Measurements from ENCODE around the gene RBM46. TPM values are rescaled to one million over a fixed set of nuclear protein-coding genes. Genes with fewer than 3 reads are reported as not detected.

The RBM46 gene, protein sequence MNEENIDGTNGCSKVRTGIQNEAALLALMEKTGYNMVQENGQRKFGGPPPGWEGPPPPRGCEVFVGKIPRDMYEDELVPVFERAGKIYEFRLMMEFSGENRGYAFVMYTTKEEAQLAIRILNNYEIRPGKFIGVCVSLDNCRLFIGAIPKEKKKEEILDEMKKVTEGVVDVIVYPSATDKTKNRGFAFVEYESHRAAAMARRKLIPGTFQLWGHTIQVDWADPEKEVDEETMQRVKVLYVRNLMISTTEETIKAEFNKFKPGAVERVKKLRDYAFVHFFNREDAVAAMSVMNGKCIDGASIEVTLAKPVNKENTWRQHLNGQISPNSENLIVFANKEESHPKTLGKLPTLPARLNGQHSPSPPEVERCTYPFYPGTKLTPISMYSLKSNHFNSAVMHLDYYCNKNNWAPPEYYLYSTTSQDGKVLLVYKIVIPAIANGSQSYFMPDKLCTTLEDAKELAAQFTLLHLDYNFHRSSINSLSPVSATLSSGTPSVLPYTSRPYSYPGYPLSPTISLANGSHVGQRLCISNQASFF
- total RNA-seq, result not detected

DNA sequence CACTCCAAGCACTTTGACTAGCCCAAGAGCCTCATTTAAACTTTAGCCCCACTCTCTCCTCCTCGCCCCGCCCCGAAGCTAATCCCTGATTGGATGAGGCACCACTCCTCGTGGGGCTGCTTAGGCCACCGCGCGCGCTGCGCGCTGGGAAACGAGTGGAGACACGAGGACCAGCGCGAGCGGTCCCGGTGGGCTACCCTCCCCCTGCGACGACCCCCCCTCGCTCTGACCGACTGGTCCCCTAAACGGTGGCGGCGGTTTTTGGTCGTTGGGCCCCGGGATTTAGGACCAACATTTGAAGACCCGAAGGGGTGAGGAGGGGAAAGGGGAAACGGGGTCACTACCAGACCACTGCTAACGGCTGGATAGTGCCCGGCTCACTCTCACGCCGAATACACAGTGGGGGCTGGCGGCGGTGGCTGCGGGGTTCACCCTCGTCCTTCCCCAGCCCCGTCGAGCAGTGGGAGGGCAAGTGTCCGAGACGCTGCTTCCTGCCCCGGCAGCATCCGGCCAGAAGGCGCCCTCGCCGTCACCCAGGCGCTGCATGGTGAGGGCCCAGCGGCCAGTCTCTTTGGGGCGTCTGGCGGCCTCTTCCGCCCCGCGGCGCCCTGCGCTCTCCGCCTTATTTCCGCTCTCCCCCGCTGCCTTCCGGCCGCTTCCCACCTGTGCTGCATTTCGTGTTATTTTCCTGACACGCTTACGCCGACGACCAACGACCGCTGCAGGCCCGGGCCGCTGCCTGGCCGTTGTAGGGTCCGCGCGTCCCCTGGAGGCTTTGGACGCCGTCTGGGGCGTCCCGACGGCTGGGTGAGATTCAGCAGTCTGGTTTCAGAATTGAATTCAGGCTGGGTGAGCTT lies at the start of gene RBM46:
RBM46 (plus strand) TSS at position 147 of the 857 bp plus-strand sequence. CDS start 15,481 bp downstream, outside the sequence.
- Mint-ChIP-seq H3K4me3 (no peak within 1 kb of the TSS), H3K4me1 (ENCODE audit: low read depth) (no peaks in the 10 kb centered on the region), H3K27me3 (peaks cover 6% of the 10 kb centered on the region), H3K27ac (no peak within 1 kb of the TSS), H3K36me3 (ENCODE audit: low read depth) (no peaks in the 10 kb centered on the region), H3K9me3 (no peaks in the 10 kb centered on the region)
- ATAC-seq (no peak), DNase-seq (no peak)
- intact Hi-C loops (cut with micrococcal nuclease), result no loop called here
- ChIA-PET POLR2A (no interaction called here), CTCF (no interaction called here)
- TF ChIP-seq, protein P1, sequence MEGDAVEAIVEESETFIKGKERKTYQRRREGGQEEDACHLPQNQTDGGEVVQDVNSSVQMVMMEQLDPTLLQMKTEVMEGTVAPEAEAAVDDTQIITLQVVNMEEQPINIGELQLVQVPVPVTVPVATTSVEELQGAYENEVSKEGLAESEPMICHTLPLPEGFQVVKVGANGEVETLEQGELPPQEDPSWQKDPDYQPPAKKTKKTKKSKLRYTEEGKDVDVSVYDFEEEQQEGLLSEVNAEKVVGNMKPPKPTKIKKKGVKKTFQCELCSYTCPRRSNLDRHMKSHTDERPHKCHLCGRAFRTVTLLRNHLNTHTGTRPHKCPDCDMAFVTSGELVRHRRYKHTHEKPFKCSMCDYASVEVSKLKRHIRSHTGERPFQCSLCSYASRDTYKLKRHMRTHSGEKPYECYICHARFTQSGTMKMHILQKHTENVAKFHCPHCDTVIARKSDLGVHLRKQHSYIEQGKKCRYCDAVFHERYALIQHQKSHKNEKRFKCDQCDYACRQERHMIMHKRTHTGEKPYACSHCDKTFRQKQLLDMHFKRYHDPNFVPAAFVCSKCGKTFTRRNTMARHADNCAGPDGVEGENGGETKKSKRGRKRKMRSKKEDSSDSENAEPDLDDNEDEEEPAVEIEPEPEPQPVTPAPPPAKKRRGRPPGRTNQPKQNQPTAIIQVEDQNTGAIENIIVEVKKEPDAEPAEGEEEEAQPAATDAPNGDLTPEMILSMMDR (IDR thresholded peaks at IDR 0.05), result no peak

DNA sequence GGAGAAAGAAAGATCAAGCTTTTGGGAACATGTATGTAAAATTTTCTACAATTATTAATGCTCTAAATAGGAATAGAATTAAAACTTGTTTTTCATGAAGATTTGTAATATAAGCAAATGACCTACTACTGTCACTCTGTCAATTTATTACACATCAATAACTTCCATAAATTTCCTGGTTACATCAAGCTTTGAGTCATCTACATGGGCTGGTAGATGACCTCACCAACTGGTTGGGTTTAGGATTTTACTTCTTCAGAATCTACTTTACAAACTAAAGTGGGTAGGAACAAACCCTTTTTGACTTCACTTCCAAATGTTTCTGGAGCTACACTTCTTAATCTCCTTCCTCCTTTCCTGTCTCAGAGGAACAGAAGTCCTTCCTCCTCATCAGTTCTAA lies 49.3 kb upstream of the RBM46 start:
- Mint-ChIP-seq H3K27ac (no peak overlapping the region), H3K27me3 (peaks cover 17% of the 10 kb centered on the region), H3K4me3 (no peak overlapping the region), H3K4me1 (ENCODE audit: low read depth) (no peaks in the 10 kb centered on the region), H3K9me3 (no peaks in the 10 kb centered on the region), H3K36me3 (ENCODE audit: low read depth) (no peaks in the 10 kb centered on the region)
- CTCF ChIA-PET, result no interaction called here
- intact Hi-C loops (cut with micrococcal nuclease), result no loop called here
- POLR2A ChIA-PET, result no interaction called here
- no peak for ATAC-seq
- DNase-seq, result no peak
- TF ChIP-seq, protein P1 (IDR thresholded peaks at IDR 0.05), result no peak

DNA sequence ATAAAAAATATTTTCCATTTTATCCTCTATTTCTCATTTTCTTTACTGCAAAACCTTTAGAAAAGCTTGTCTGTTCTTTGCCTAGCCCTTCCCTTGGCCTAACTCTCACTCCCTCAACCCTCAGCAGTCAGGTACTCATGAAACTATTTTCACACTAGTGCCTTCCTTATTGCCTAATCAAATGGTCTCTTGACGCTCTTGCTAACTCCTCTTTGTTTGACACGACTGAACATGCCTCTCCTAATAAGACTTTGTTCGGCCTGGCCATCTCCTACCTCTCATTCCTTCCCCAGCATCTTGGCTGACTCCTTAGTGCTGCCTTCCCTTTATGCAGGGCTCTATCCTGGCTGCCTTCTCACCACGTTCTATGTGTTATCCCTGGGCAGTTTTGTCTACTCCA lies 48.4 kb upstream of the RBM46 start:
- intact Hi-C loops (cut with micrococcal nuclease), result no loop called here
- H3K9me3 Mint-ChIP-seq, result no peaks in the 10 kb centered on the region
- CTCF ChIA-PET, result no interaction called here

DNA sequence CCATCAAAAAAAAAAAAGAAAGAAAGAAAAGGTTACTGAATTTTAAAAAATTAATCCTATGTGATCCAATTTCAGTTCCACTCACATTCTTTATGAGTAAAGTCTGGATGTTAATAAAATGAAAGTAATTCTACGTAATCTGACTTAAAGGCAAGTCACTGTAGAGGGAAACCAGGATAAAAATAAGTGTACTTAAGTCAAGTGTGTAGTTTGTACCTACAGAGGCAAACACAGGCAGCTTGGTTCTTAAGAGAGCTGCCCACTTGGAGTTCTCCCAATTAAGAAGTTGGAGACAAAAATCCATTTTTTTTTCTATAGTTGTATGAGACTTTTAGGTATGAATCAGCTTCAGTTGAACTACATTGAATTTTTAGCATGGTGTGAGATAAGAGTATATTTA lies 44.3 kb upstream of the RBM46 start:
- intact Hi-C loops (cut with micrococcal nuclease), result no loop called here
- Mint-ChIP-seq H3K4me1 (ENCODE audit: low read depth) (peaks cover under 1% of the 10 kb centered on the region), H3K9me3 (no peaks in the 10 kb centered on the region), H3K27ac (no peak overlapping the region), H3K36me3 (ENCODE audit: low read depth) (no peaks in the 10 kb centered on the region), H3K27me3 (peaks cover 35% of the 10 kb centered on the region), H3K4me3 (no peak overlapping the region)
- ATAC-seq (no peak), DNase-seq (no peak)
- POLR2A ChIA-PET, result no interaction called here
- CTCF ChIA-PET, result no interaction called here
- TF ChIP-seq, protein P1 (IDR thresholded peaks at IDR 0.05), result no peak

More for the DNA sequence above, 48.4 kb upstream of the RBM46 start:
- Mint-ChIP-seq H3K36me3 (ENCODE audit: low read depth) (no peaks in the 10 kb centered on the region), H3K27ac (no peak overlapping the region), H3K4me1 (ENCODE audit: low read depth) (no peaks in the 10 kb centered on the region), H3K4me3 (no peak overlapping the region), H3K27me3 (peaks cover 19% of the 10 kb centered on the region)
- TF ChIP-seq, protein P1 (IDR thresholded peaks at IDR 0.05), result no peak
- DNase-seq (no peak), ATAC-seq (no peak)
- POLR2A ChIA-PET, result no interaction called here

DNA sequence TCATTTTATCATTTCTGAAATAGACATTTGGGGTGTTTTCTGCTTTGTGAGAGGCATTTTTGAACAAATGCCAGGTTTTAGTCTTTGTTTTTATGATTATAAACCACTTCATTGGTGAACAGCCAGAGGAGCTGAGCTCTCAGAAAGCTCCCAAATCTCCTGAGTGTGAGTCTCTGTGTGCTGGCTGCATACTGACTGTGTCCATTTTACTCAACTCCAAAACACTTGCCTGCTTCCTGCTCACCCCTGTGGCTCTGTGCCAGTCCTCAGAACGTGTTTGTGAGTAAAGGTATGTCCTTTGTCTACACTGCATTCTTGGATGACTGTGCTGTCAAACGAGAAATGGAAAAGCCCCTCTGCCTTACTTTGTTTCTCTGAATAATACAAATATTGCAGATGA lies 42.6 kb upstream of the RBM46 start:
- no peak for DNase-seq
- TF ChIP-seq, protein P1 (IDR thresholded peaks at IDR 0.05), result no peak
- ChIA-PET POLR2A (no interaction called here), CTCF (no interaction called here)
- Mint-ChIP-seq H3K4me1 (ENCODE audit: low read depth) (peaks cover 7% of the 10 kb centered on the region), H3K27me3 (peaks cover 40% of the 10 kb centered on the region), H3K4me3 (no peak overlapping the region), H3K27ac (no peak overlapping the region), H3K36me3 (ENCODE audit: low read depth) (no peaks in the 10 kb centered on the region), H3K9me3 (no peaks in the 10 kb centered on the region)
- intact Hi-C loops (cut with micrococcal nuclease), result no loop called here
- ATAC-seq, result no peak

Measured in activated CD8-positive, alpha-beta T cell treated with anti-CD3 and anti-CD28 coated beads for 36 hours (primary cell).